HCT116 (cell line): Measurements from ENCODE around the gene SLC6A3. TPM values are rescaled to one million over a fixed set of nuclear protein-coding genes. Genes with fewer than 3 reads are reported as not detected.

Experiments used
- ATAC-seq: fragments of 200-7000 bp; cut with Tn5 transposase; 2 replicates; pipeline ENCODE4 v1.9.1; 2020; ENCODE audit warnings: mild to moderate bottlenecking, moderate library complexity
- BruUV-seq: library from RNA; stranded (reverse); fragments of 400-500 nt; replicated peaks from 2 replicates; lab custom pipeline; 2021; lab: Mats Ljungman, UMichigan
- CTCF ChIA-PET: fragments of 300-600 bp; sonication (Branson Sonifier 250); formaldehyde crosslinking; loops from one replicate; lab custom pipeline; 2021; ENCODE audit warnings: antibody characterized with exemption; lab: Charles Lee
- POLR2A ChIA-PET: fragments of 300-600, 350-600 bp; sonication (Branson Sonifier 250); formaldehyde crosslinking; loops from one replicate; lab custom pipeline; 2021; ENCODE audit warnings: antibody characterized with exemption; lab: Charles Lee
- RAD21 ChIA-PET, 2 experiments: fragments of 300-600 bp; sonication (Branson Sonifier 250); formaldehyde crosslinking; loops; one replicate each; lab custom pipeline; 2023; ENCODE audit warnings: low total read pairs in 2 of 2; ENCODE audit not compliant: uncharacterized antibody in 2 of 2, unreplicated experiment in 2 of 2, low non-redundant PET in 1 of 2; lab: Charles Lee
- DNase-seq: peaks from one replicate; pipeline ENCODE4 v3.0.0-alpha.2; 2010; ENCODE audit warnings: low read depth, low spot score
- H2AFZ ChIP-seq: fragments of 200-600 bp; shearing (Covaris generic), sonication (generic); 2 replicates; pipeline ENCODE4 v1.6.1; 2017; ENCODE audit warnings: low read depth, mixed run types, mixed read lengths, antibody characterized with exemption, low read length; ENCODE audit not compliant: poor library complexity, severe bottlenecking
- H3K27ac ChIP-seq: 2 replicates; pipeline ENCODE4 v1.5.1; 2012; ENCODE audit warnings: low read depth, low read length
- H3K27me3 ChIP-seq: fragments of 200-600 bp; sonication (generic); 2 replicates; pipeline ENCODE4 v1.6.1; 2016; ENCODE audit warnings: mixed run types, low read length, mixed read lengths; ENCODE audit not compliant: insufficient read depth
- H3K36me3 ChIP-seq, 2 experiments: fragments of 200-500 bp in 1 of 2; fragments of 200-600 bp in 1 of 2; sonication (Bioruptor generic) in 1 of 2; sonication (generic) in 1 of 2; 2 replicates each; pipeline versions ENCODE4 v1.5.1 to v1.6.1; 2014 to 2016; ENCODE audit warnings: low read length in 2 of 2, inconsistent platforms in 1 of 2, mixed read lengths in 1 of 2, mixed run types in 1 of 2; ENCODE audit not compliant: insufficient read depth in 2 of 2, control insufficient read depth in 1 of 2
- H3K4me1 ChIP-seq, 2 experiments: fragments of 200-600 bp in 1 of 2; sonication (generic) in 1 of 2; 2 replicates each; pipeline versions ENCODE4 v1.5.1 to v1.6.1; 2012 to 2017; ENCODE audit warnings: low read length in 2 of 2, inconsistent platforms in 1 of 2, mild to moderate bottlenecking in 1 of 2, mixed read lengths in 1 of 2, mixed run types in 1 of 2, moderate library complexity in 1 of 2; ENCODE audit not compliant: insufficient read depth in 2 of 2, control insufficient read depth in 1 of 2
- H3K4me2 ChIP-seq: fragments of 200-600 bp; sonication (generic); 2 replicates; pipeline ENCODE4 v1.6.1; 2017; ENCODE audit warnings: mixed run types, low read length, mixed read lengths
- H3K4me3 ChIP-seq, 2 experiments: fragments of 200-600 bp in 1 of 2; sonication (generic) in 1 of 2; replicated peaks in 1 of 2; 2 replicates each; pipeline ENCODE4 v1.5.1; 2011 to 2016; ENCODE audit warnings: low read length in 2 of 2, control low read depth in 1 of 2, low read depth in 1 of 2, mild to moderate bottlenecking in 1 of 2, mixed read lengths in 1 of 2, mixed run types in 1 of 2
- H3K79me2 ChIP-seq: fragments of 200-600 bp; sonication (generic); 2 replicates; pipeline ENCODE4 v1.6.1; 2017; ENCODE audit warnings: mild to moderate bottlenecking, mixed run types, low read length, moderate library complexity, mixed read lengths; ENCODE audit not compliant: insufficient read depth
- H3K9ac ChIP-seq: fragments of 200-600 bp; sonication (generic); 2 replicates; pipeline ENCODE4 v1.6.1; 2016; ENCODE audit warnings: low read length, mixed read lengths
- H3K9me2 ChIP-seq: fragments of 200-600 bp; sonication (generic), shearing (Covaris generic); 2 replicates; pipeline ENCODE4 v1.6.1; 2017; ENCODE audit warnings: mixed run types, mild to moderate bottlenecking, moderate library complexity; ENCODE audit not compliant: insufficient read depth
- H3K9me3 ChIP-seq, 2 experiments: fragments of 200-500 bp in 1 of 2; fragments of 200-600 bp in 1 of 2; sonication (Bioruptor generic) in 1 of 2; sonication (generic) in 1 of 2; 2 replicates each; pipeline ENCODE4 v1.6.1; 2014 to 2017; ENCODE audit warnings: low read length in 2 of 2, mixed read lengths in 2 of 2, inconsistent platforms in 1 of 2, low read depth in 1 of 2, mild to moderate bottlenecking in 1 of 2, mixed run types in 1 of 2, moderate library complexity in 1 of 2; ENCODE audit not compliant: control insufficient read depth in 1 of 2, insufficient read depth in 1 of 2
- H4K20me1 ChIP-seq: fragments of 200-600 bp; sonication (generic), shearing (Covaris generic); 2 replicates; pipeline ENCODE4 v1.6.1; 2017; ENCODE audit warnings: mixed run types, mild to moderate bottlenecking, moderate library complexity; ENCODE audit not compliant: insufficient read depth
- CEBPB ChIP-seq: IDR thresholded peaks from 2 replicates; pipeline ENCODE4 v1.6.1; 2012; ENCODE audit warnings: low read depth
- EGR1 ChIP-seq: IDR thresholded peaks from 2 replicates; pipeline ENCODE4 v1.6.1; 2012; ENCODE audit warnings: low read depth
- EZH2 ChIP-seq: fragments of 200-600 bp; sonication (generic); IDR thresholded peaks from 2 replicates; pipeline ENCODE4 v1.6.1; 2017; ENCODE audit warnings: antibody characterized with exemption, mixed run types
- EZH2phosphoT487 ChIP-seq: fragments of 200-600 bp; IDR thresholded peaks from 2 replicates; pipeline ENCODE4 v1.6.1; 2018; ENCODE audit warnings: antibody characterized with exemption, borderline replicate concordance
- JUND ChIP-seq: IDR thresholded peaks from 2 replicates; pipeline ENCODE4 v1.6.1; 2012
- POLR2AphosphoS5 ChIP-seq: IDR thresholded peaks from 2 replicates; pipeline ENCODE4 v1.6.1; 2011; ENCODE audit warnings: mild to moderate bottlenecking, low read depth, low read length, moderate library complexity
- RAD21 ChIP-seq: IDR thresholded peaks from 2 replicates; pipeline ENCODE4 v1.6.1; 2012; ENCODE audit warnings: low read depth, mild to moderate bottlenecking
- SRF ChIP-seq: IDR thresholded peaks from 2 replicates; pipeline ENCODE4 v1.6.1; 2012; ENCODE audit warnings: low read depth
- YY1 ChIP-seq: IDR thresholded peaks from 2 replicates; pipeline ENCODE4 v1.6.1; 2011; ENCODE audit warnings: low read length, low read depth, moderate library complexity, mild to moderate bottlenecking; ENCODE audit not compliant: insufficient replicate concordance; ENCODE audit errors: extremely low read depth
- ZNF274 ChIP-seq: fragments of 200-500 bp; sonication (Bioruptor generic); IDR thresholded peaks from 2 replicates; pipeline ENCODE4 v1.6.1; 2014; ENCODE audit warnings: mild to moderate bottlenecking, low read depth, low read length, inconsistent platforms
- intact Hi-C: fragments of 100-400 bp; cut with micrococcal nuclease; formaldehyde crosslinking; loops from 2 replicates; pipeline ENCODE4 v1.10.0; 2022
- total RNA-seq: library from RNA; stranded (reverse); gene quantifications from one replicate; pipeline ENCODE4 v1.2.1, GENCODE V29; 2021; ENCODE audit not compliant: unreplicated experiment
- TF ChIP-seq, protein P1 (sequence below): IDR thresholded peaks from 2 replicates; pipeline ENCODE4 v1.6.1; 2012
- TF ChIP-seq, protein P2 (sequence below): IDR thresholded peaks from 2 replicates; pipeline ENCODE4 v1.6.1; 2012; ENCODE audit warnings: low read depth
- TF ChIP-seq, protein P3 (sequence below), 3 experiments: fragments of 200-600 bp in 1 of 3; sonication (generic) in 1 of 3; IDR thresholded peaks in 2 of 3; conservative IDR thresholded peaks in 1 of 3; 2 replicates each; pipeline ENCODE4 v1.5.1; 2012 to 2017; ENCODE audit warnings: low read depth in 2 of 3, low read length in 2 of 3, antibody characterized with exemption in 1 of 3, borderline replicate concordance in 1 of 3, control low read depth in 1 of 3, mild to moderate bottlenecking in 1 of 3, mixed read lengths in 1 of 3, mixed run types in 1 of 3, moderate library complexity in 1 of 3; ENCODE audit not compliant: insufficient read depth in 1 of 3
- TF ChIP-seq, protein P4 (sequence below): IDR thresholded peaks from 2 replicates; pipeline ENCODE4 v1.6.1; 2011; ENCODE audit warnings: mild to moderate bottlenecking, low read length, moderate library complexity; ENCODE audit not compliant: insufficient replicate concordance; ENCODE audit errors: extremely low read depth

Gene SLC6A3
- total RNA-seq, 1 experiment from 2014 or later = not detected

DNA sequence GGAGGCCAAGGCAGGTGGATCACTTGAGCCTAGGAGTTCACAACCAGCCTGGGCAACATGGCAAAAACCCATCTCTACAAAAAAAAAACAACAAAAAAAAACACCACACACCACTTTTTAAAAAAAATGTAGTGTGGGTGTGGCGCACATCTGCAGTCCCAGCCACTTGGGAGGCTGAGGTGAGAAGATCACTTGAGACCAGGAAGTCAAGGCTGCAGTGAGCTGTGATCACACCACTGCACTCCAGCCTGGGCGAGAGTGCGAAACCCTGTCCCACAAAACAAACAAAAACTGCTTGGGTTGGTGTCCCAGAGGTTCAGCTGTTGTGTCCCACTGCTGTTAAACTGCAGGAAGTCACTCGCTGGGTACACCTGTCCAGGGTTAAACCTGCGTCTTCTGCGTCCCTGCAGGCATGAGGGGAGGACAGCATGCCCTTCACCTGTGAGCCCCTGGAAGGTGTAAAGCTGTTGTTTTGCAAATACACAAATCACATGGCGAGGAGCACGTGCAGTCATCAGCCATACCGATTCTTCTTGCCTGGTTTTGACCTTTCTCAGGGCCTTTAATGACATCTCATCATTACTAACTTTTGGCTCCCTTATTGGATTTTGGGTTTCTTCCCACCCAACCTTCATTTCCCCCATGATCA is 71.1 kb downstream of the SLC6A3 start:
- no TSS peak for BruUV-seq
- intact Hi-C loops = no loop called here
- no peak for TF ChIP-seq EGR1
- TF ChIP-seq CEBPB = no peak
- TF ChIP-seq EZH2 = no peak
- TF ChIP-seq YY1 = no peak
- TF ChIP-seq EZH2phosphoT487 = no peak
- TF ChIP-seq RAD21 = no peak
- TF ChIP-seq, protein P1, sequence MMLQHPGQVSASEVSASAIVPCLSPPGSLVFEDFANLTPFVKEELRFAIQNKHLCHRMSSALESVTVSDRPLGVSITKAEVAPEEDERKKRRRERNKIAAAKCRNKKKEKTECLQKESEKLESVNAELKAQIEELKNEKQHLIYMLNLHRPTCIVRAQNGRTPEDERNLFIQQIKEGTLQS = no peak
- TF ChIP-seq POLR2AphosphoS5 = no peak
- TF ChIP-seq, protein P2, sequence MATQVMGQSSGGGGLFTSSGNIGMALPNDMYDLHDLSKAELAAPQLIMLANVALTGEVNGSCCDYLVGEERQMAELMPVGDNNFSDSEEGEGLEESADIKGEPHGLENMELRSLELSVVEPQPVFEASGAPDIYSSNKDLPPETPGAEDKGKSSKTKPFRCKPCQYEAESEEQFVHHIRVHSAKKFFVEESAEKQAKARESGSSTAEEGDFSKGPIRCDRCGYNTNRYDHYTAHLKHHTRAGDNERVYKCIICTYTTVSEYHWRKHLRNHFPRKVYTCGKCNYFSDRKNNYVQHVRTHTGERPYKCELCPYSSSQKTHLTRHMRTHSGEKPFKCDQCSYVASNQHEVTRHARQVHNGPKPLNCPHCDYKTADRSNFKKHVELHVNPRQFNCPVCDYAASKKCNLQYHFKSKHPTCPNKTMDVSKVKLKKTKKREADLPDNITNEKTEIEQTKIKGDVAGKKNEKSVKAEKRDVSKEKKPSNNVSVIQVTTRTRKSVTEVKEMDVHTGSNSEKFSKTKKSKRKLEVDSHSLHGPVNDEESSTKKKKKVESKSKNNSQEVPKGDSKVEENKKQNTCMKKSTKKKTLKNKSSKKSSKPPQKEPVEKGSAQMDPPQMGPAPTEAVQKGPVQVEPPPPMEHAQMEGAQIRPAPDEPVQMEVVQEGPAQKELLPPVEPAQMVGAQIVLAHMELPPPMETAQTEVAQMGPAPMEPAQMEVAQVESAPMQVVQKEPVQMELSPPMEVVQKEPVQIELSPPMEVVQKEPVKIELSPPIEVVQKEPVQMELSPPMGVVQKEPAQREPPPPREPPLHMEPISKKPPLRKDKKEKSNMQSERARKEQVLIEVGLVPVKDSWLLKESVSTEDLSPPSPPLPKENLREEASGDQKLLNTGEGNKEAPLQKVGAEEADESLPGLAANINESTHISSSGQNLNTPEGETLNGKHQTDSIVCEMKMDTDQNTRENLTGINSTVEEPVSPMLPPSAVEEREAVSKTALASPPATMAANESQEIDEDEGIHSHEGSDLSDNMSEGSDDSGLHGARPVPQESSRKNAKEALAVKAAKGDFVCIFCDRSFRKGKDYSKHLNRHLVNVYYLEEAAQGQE = no peak
- no peak for TF ChIP-seq SRF
- TF ChIP-seq, protein P3, sequence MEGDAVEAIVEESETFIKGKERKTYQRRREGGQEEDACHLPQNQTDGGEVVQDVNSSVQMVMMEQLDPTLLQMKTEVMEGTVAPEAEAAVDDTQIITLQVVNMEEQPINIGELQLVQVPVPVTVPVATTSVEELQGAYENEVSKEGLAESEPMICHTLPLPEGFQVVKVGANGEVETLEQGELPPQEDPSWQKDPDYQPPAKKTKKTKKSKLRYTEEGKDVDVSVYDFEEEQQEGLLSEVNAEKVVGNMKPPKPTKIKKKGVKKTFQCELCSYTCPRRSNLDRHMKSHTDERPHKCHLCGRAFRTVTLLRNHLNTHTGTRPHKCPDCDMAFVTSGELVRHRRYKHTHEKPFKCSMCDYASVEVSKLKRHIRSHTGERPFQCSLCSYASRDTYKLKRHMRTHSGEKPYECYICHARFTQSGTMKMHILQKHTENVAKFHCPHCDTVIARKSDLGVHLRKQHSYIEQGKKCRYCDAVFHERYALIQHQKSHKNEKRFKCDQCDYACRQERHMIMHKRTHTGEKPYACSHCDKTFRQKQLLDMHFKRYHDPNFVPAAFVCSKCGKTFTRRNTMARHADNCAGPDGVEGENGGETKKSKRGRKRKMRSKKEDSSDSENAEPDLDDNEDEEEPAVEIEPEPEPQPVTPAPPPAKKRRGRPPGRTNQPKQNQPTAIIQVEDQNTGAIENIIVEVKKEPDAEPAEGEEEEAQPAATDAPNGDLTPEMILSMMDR (IDR thresholded peaks at IDR 0.05 in 2 of 3, conservative IDR thresholded peaks at IDR 0.05 in 1 of 3; ENCODE audit: borderline replicate concordance in 1 of 3, insufficient read depth in 1 of 3, low read depth in 2 of 3, low read length in 2 of 3) = no peak
- TF ChIP-seq, protein P4, sequence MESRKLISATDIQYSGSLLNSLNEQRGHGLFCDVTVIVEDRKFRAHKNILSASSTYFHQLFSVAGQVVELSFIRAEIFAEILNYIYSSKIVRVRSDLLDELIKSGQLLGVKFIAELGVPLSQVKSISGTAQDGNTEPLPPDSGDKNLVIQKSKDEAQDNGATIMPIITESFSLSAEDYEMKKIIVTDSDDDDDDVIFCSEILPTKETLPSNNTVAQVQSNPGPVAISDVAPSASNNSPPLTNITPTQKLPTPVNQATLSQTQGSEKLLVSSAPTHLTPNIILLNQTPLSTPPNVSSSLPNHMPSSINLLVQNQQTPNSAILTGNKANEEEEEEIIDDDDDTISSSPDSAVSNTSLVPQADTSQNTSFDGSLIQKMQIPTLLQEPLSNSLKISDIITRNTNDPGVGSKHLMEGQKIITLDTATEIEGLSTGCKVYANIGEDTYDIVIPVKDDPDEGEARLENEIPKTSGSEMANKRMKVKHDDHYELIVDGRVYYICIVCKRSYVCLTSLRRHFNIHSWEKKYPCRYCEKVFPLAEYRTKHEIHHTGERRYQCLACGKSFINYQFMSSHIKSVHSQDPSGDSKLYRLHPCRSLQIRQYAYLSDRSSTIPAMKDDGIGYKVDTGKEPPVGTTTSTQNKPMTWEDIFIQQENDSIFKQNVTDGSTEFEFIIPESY = no peak
- no peak for TF ChIP-seq JUND
- no peak for TF ChIP-seq ZNF274
- TF ChIP-seq, all 23 proteins: peak for 0
- Histone ChIP-seq H4K20me1 (no peaks in the 10 kb centered on the region), H3K27me3 (no peaks in the 10 kb centered on the region), H3K4me2 (peak overlapping the region; percentile 20; the same call in 1 of the 2 replicates), H3K4me3 (no peak overlapping the region), H3K4me1 (peaks cover 17 to 32% of the 10 kb centered on the region in 2 experiments), H2AFZ (no peak overlapping the region), H3K79me2 (no peaks in the 10 kb centered on the region), H3K9me3 (no peaks in the 10 kb centered on the region), H3K9ac (no peak overlapping the region), H3K9me2 (no peaks in the 10 kb centered on the region), H3K27ac (no peak overlapping the region), H3K36me3 (no peaks in the 10 kb centered on the region)
- ATAC-seq = no peak
- RAD21 ChIA-PET = no interaction called here
- CTCF ChIA-PET = no interaction called here
- POLR2A ChIA-PET = no interaction called here
- DNase-seq = no peak
